Right atrium auricular region (tissue), 2 donors: ENCODE results near the gene UQCRH. TPM values are rescaled to one million over a fixed set of nuclear protein-coding genes. Genes with fewer than 3 reads are reported as not detected.
"Not testable (repeated sequence)": the region's sequence is repeated elsewhere in the genome, so short reads cannot be mapped to it uniquely, and the experiment has no call there.

ENCODE experiments used
- DNase-seq: peaks from one replicate; pipeline ENCODE4 v3.0.0-alpha.2; 2019; ENCODE audit warnings: low spot score
- H3K27ac ChIP-seq, 2 donors: fragments of 200-600 bp; sonication (generic); 1 replicate in 1 of 2; 2 replicates in 1 of 2; pipeline ENCODE4 v1.5.1; 2016 to 2019
- H3K27me3 ChIP-seq, 2 donors: fragments of 200-600 bp; sonication (generic); one replicate each; pipeline versions ENCODE4 v1.5.1 to v1.6.0; 2017 to 2019
- H3K36me3 ChIP-seq: fragments of 200-600 bp; sonication (generic); one replicate; pipeline ENCODE4 v1.5.1; 2016
- H3K4me1 ChIP-seq, 2 donors: fragments of 200-600 bp; sonication (generic); one replicate each; pipeline versions ENCODE4 v1.5.1 to v1.6.0; 2017 to 2019
- H3K4me3 ChIP-seq, 2 donors: fragments of 200-600 bp; sonication (generic); 1 replicate in 1 of 2; 2 replicates in 1 of 2; pipeline ENCODE4 v1.5.1; 2017 to 2019; ENCODE audit warnings: mild to moderate bottlenecking in 1 of 2, moderate library complexity in 1 of 2
- H3K9me3 ChIP-seq, 2 donors: fragments of 200-600 bp; sonication (generic); one replicate each; pipeline ENCODE4 v1.5.1; 2019
- CTCF ChIP-seq, 2 donors: fragments of 200-600 bp; sonication (generic); IDR thresholded peaks; one replicate each; pipeline ENCODE4 v1.5.1; 2019; ENCODE audit warnings: antibody characterized with exemption in 2 of 2
- total RNA-seq, 2 donors: library from RNA; depleted of rRNA; stranded (reverse); fragments of >200 nt; gene quantifications; one replicate each; pipeline ENCODE4 v1.1.0, GENCODE V29; 2016

Gene UQCRH
- total RNA-seq, 2 donors from 2014 or later = 929 to 1,323 TPM

GRCh38 chr1:46343705-46344104 is 40.2 kb downstream of the UQCRH start:
- H3K9me3 ChIP-seq = no peaks in the 10 kb centered on the region
- H3K27ac ChIP-seq = peak overlapping the region in 1 of 2 donors; percentile 99
- no peak for DNase-seq
- H3K27me3 ChIP-seq = no peaks in the 10 kb centered on the region
- H3K4me3 ChIP-seq = no peak overlapping the region
- peaks cover 0 to 24% of the 10 kb centered on the region in 2 donors for H3K4me1 ChIP-seq
- peaks cover 38% of the 10 kb centered on the region for H3K36me3 ChIP-seq
- no peak for TF ChIP-seq CTCF (IDR thresholded peaks at IDR 0.05)

GRCh38 chr1:46344481-46344880 is 41.0 kb downstream of the UQCRH start:
- H3K27me3 ChIP-seq = no peaks in the 10 kb centered on the region
- peaks cover 0 to 23% of the 10 kb centered on the region in 2 donors for H3K4me1 ChIP-seq
- TF ChIP-seq CTCF (IDR thresholded peaks at IDR 0.05) = no peak
- H3K4me3 ChIP-seq = no peak overlapping the region
- H3K36me3 ChIP-seq = peaks cover 42% of the 10 kb centered on the region
- DNase-seq = no peak
- H3K27ac ChIP-seq = no peak overlapping the region
- H3K9me3 ChIP-seq = no peaks in the 10 kb centered on the region

- Histone ChIP-seq H3K36me3 (peaks cover 50% of the 10 kb centered on the region), H3K27ac (no peak overlapping the region), H3K9me3 (no peaks in the 10 kb centered on the region), H3K4me1 (peaks cover 0 to 19% of the 10 kb centered on the region in 2 donors), H3K4me3 (no peak overlapping the region), H3K27me3 (no peaks in the 10 kb centered on the region)
- no peak for DNase-seq
- TF ChIP-seq CTCF (IDR thresholded peaks at IDR 0.05) = no peak
These were observed 41.8 kb downstream of the UQCRH start for GRCh38 chr1:46345281-46345680.

GRCh38 chr1:46352363-46352762 is 48.9 kb downstream of the UQCRH start:
- DNase-seq = no peak
- no peak overlapping the region for H3K4me3 ChIP-seq
- H3K27me3 ChIP-seq = no peaks in the 10 kb centered on the region
- H3K9me3 ChIP-seq = no peaks in the 10 kb centered on the region
- H3K27ac ChIP-seq = no peak overlapping the region
- H3K4me1 ChIP-seq = no peaks in the 10 kb centered on the region
- no peak for TF ChIP-seq CTCF (IDR thresholded peaks at IDR 0.05)
- peaks cover 80% of the 10 kb centered on the region for H3K36me3 ChIP-seq

GRCh38 chr1:46355920-46356319 is 52.4 kb downstream of the UQCRH start:
- not testable (repeated sequence) for H3K4me3 ChIP-seq, H3K9me3 ChIP-seq, H3K27me3 ChIP-seq, DNase-seq, H3K27ac ChIP-seq, H3K4me1 ChIP-seq
- H3K36me3 ChIP-seq = peaks cover 81% of the 10 kb centered on the region

- Histone ChIP-seq H3K36me3 (peaks cover 75% of the 10 kb centered on the region), H3K27me3 (no peaks in the 10 kb centered on the region), H3K9me3 (no peaks in the 10 kb centered on the region), H3K27ac (no peak overlapping the region), H3K4me3 (no peak overlapping the region), H3K4me1 (no peaks in the 10 kb centered on the region)
- no peak for DNase-seq
- no peak for TF ChIP-seq CTCF (IDR thresholded peaks at IDR 0.05)
These were observed 58.7 kb downstream of the UQCRH start for GRCh38 chr1:46362158-46362557.
